GM12892 (cell line): ENCODE results near the gene SYPL1.

Experiments used
- POLR2A ChIP-seq: IDR thresholded peaks from 2 replicates; pipeline ENCODE4 v1.6.1; 2011; ENCODE audit warnings: low read depth, low read length, control low read depth
- POLR2AphosphoS5 ChIP-seq: IDR thresholded peaks from 2 replicates; pipeline ENCODE4 v1.6.1; 2011; ENCODE audit warnings: low read depth, low read length, control low read depth
- TAF1 ChIP-seq: IDR thresholded peaks from 2 replicates; pipeline ENCODE4 v1.6.1; 2011; ENCODE audit warnings: low read depth, mild to moderate bottlenecking, control low read depth, low read length, borderline replicate concordance

GRCh38 chr7:106080300-106080987 lies 31.7 kb downstream of the SYPL1 start:
- TF ChIP-seq POLR2AphosphoS5: no peak
- no peak for TF ChIP-seq POLR2A
- no peak for TF ChIP-seq TAF1
